ENCODE measurements around the gene SULT4A1. TPM values are rescaled to one million over a fixed set of nuclear protein-coding genes. Genes with fewer than 3 reads are reported as not detected.

Gene SULT4A1
- total RNA-seq, 2 experiments from 2014 or later = not detected

GRCh38 chr22:43895986-43896645, 33.8 kb upstream of the SULT4A1 start:
- H3K4me2 ChIP-seq (ENCODE audit: low read length) = no peak overlapping the region
- POLR2A ChIA-PET = interaction anchor here (0.5 to 0.6 kb wide), 2 partner anchors 57 to 708 kb away, joined by 3 to 4 read pairs; no protein-coding TSS in a partner anchor
- no peaks in the 10 kb centered on the region for H3K9me2 ChIP-seq (ENCODE audit: insufficient read depth, low read length)
- no peak overlapping the region for H3K27ac ChIP-seq (ENCODE audit: low read depth, low read length, poor library complexity, severe bottlenecking)
- intact Hi-C loops (cut with micrococcal nuclease; ENCODE audit: unreplicated experiment) = no loop called here
- H3K4me3 ChIP-seq (ENCODE audit: low read depth, low read length, poor library complexity, severe bottlenecking) = no peak overlapping the region
- no peak for TF ChIP-seq CTCF (conservative IDR thresholded peaks at IDR 0.05; ENCODE audit: low read length)
- TF ChIP-seq EZH2phosphoT487 (IDR thresholded peaks at IDR 0.05; ENCODE audit: borderline replicate concordance, low read depth, low read length) = no peak
- H4K20me1 ChIP-seq (ENCODE audit: insufficient read depth, low read length) = no peaks in the 10 kb centered on the region
- no peak for DNase-seq (ENCODE audit: low spot score)
- CTCF ChIA-PET (ENCODE audit: unreplicated experiment) = no interaction called here
- H2AFZ ChIP-seq (ENCODE audit: low read length) = no peak overlapping the region
- BruUV-seq (replicated peaks) = no TSS peak
- no peaks in the 10 kb centered on the region for H3K79me2 ChIP-seq (ENCODE audit: insufficient read depth, low read depth, low read length)
- no peaks in the 10 kb centered on the region for H3K36me3 ChIP-seq (ENCODE audit: insufficient read depth, low read length)
- no peaks in the 10 kb centered on the region for H3K9me3 ChIP-seq (ENCODE audit: low read length)
- H3K4me1 ChIP-seq (ENCODE audit: insufficient read depth, low read length, poor library complexity, severe bottlenecking) = no peaks in the 10 kb centered on the region

- no peak overlapping the region for H2AFZ ChIP-seq (ENCODE audit: low read length)
- H3K36me3 ChIP-seq (ENCODE audit: insufficient read depth, low read length) = no peaks in the 10 kb centered on the region
- ChIA-PET POLR2A (no interaction called here), CTCF (ENCODE audit: unreplicated experiment) (no interaction called here)
- no peaks in the 10 kb centered on the region for H3K4me1 ChIP-seq (ENCODE audit: insufficient read depth, low read length, poor library complexity, severe bottlenecking)
- H3K4me2 ChIP-seq (ENCODE audit: low read length) = no peak overlapping the region
- DNase-seq (ENCODE audit: low spot score) = no peak
- TF ChIP-seq CTCF (conservative IDR thresholded peaks at IDR 0.05; ENCODE audit: low read length) (no peak), EZH2phosphoT487 (IDR thresholded peaks at IDR 0.05; ENCODE audit: borderline replicate concordance, low read depth, low read length) (no peak)
- no TSS peak for BruUV-seq (replicated peaks)
- H4K20me1 ChIP-seq (ENCODE audit: insufficient read depth, low read length) = no peaks in the 10 kb centered on the region
- H3K79me2 ChIP-seq (ENCODE audit: insufficient read depth, low read depth, low read length) = no peaks in the 10 kb centered on the region
- no peaks in the 10 kb centered on the region for H3K9me2 ChIP-seq (ENCODE audit: insufficient read depth, low read length)
- H3K27ac ChIP-seq (ENCODE audit: low read depth, low read length, poor library complexity, severe bottlenecking) = no peak overlapping the region
- no peaks in the 10 kb centered on the region for H3K9me3 ChIP-seq (ENCODE audit: low read length)
- intact Hi-C loops (cut with micrococcal nuclease; ENCODE audit: unreplicated experiment) = no loop called here
- no peak overlapping the region for H3K4me3 ChIP-seq (ENCODE audit: low read depth, low read length, poor library complexity, severe bottlenecking)
These were observed 31.8 kb upstream of the SULT4A1 start for GRCh38 chr22:43894122-43894521.

GRCh38 chr22:43893266-43893665, 31.0 kb upstream of the SULT4A1 start:
- no peak overlapping the region for H3K4me2 ChIP-seq (ENCODE audit: low read length)
- intact Hi-C loops (cut with micrococcal nuclease; ENCODE audit: unreplicated experiment) = no loop called here
- H3K79me2 ChIP-seq (ENCODE audit: insufficient read depth, low read depth, low read length) = no peaks in the 10 kb centered on the region
- H3K36me3 ChIP-seq (ENCODE audit: insufficient read depth, low read length) = no peaks in the 10 kb centered on the region
- H3K4me1 ChIP-seq (ENCODE audit: insufficient read depth, low read length, poor library complexity, severe bottlenecking) = no peaks in the 10 kb centered on the region
- ChIA-PET POLR2A (no interaction called here), CTCF (ENCODE audit: unreplicated experiment) (no interaction called here)
- DNase-seq (ENCODE audit: low spot score) = no peak
- TF ChIP-seq CTCF (conservative IDR thresholded peaks at IDR 0.05; ENCODE audit: low read length) (no peak), EZH2phosphoT487 (IDR thresholded peaks at IDR 0.05; ENCODE audit: borderline replicate concordance, low read depth, low read length) (no peak)
- H3K4me3 ChIP-seq (ENCODE audit: low read depth, low read length, poor library complexity, severe bottlenecking) = no peak overlapping the region
- H3K9me2 ChIP-seq (ENCODE audit: insufficient read depth, low read length) = no peaks in the 10 kb centered on the region
- H3K27ac ChIP-seq (ENCODE audit: low read depth, low read length, poor library complexity, severe bottlenecking) = no peak overlapping the region
- no TSS peak for BruUV-seq (replicated peaks)
- H4K20me1 ChIP-seq (ENCODE audit: insufficient read depth, low read length) = no peaks in the 10 kb centered on the region
- H2AFZ ChIP-seq (ENCODE audit: low read length) = no peak overlapping the region
- no peaks in the 10 kb centered on the region for H3K9me3 ChIP-seq (ENCODE audit: low read length)
